Loucy (cell line): ENCODE measurements around the gene DEFB125.

Experiments
- EZH2phosphoT487 ChIP-seq: fragments of 200-600 bp; IDR thresholded peaks from 2 replicates; pipeline ENCODE4 v1.6.1; 2018; ENCODE audit warnings: antibody characterized with exemption, mild to moderate bottlenecking, moderate library complexity, borderline replicate concordance
- TF ChIP-seq, protein P1 (sequence below): fragments of 200-600 bp; sonication (generic); conservative IDR thresholded peaks from 2 replicates; pipeline ENCODE4 v1.5.1; 2014; ENCODE audit warnings: mild to moderate bottlenecking, antibody characterized with exemption, low read length

DNA sequence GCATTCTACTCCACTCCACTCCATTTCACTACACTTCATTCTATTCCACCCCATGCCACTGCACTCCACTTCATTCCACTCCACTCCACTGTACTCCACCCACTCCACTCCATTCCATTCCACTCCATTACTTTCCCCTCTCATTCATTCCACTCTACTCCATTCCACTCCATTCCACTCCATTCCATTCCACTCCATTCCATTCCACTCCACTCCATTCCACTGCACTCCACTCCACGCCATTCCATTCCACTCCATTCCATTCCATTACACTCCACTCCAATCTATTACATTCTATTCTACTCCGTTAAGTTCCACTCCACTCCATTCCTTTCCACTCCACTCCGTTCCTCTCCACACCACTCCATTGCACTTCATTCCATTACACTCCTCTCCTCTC, 25.0 kb upstream of the DEFB125 start:
- TF ChIP-seq, protein P1, sequence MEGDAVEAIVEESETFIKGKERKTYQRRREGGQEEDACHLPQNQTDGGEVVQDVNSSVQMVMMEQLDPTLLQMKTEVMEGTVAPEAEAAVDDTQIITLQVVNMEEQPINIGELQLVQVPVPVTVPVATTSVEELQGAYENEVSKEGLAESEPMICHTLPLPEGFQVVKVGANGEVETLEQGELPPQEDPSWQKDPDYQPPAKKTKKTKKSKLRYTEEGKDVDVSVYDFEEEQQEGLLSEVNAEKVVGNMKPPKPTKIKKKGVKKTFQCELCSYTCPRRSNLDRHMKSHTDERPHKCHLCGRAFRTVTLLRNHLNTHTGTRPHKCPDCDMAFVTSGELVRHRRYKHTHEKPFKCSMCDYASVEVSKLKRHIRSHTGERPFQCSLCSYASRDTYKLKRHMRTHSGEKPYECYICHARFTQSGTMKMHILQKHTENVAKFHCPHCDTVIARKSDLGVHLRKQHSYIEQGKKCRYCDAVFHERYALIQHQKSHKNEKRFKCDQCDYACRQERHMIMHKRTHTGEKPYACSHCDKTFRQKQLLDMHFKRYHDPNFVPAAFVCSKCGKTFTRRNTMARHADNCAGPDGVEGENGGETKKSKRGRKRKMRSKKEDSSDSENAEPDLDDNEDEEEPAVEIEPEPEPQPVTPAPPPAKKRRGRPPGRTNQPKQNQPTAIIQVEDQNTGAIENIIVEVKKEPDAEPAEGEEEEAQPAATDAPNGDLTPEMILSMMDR: no peak
- TF ChIP-seq EZH2phosphoT487: no peak
